Upper lobe of right lung (tissue), 1 donor: ENCODE data around the gene GMDS. TPM values are rescaled to one million over a fixed set of nuclear protein-coding genes. Genes with fewer than 3 reads are reported as not detected.

Experiments used
- ATAC-seq: fragments of 200-7000 bp; cut with Tn5 transposase; one replicate; pipeline ENCODE4 v1.9.1; 2020; ENCODE audit warnings: mild to moderate bottlenecking, moderate library complexity
- DNase-seq: peaks from one replicate; pipeline ENCODE4 v3.0.0-alpha.2; 2020
- H3K27ac ChIP-seq: fragments of 200-600 bp; one replicate; pipeline ENCODE4 v1.8.0; 2022
- H3K27me3 ChIP-seq: fragments of 200-600 bp; one replicate; pipeline ENCODE4 v1.8.0; 2022; ENCODE audit warnings: mild to moderate bottlenecking
- H3K36me3 ChIP-seq: fragments of 200-600 bp; one replicate; pipeline ENCODE4 v1.8.0; 2022
- H3K4me1 ChIP-seq: fragments of 200-600 bp; one replicate; pipeline ENCODE4 v1.8.0; 2022
- H3K4me3 ChIP-seq: fragments of 200-600 bp; one replicate; pipeline ENCODE4 v1.8.0; 2022; ENCODE audit warnings: mild to moderate bottlenecking
- H3K9me3 ChIP-seq: fragments of 200-600 bp; one replicate; pipeline ENCODE4 v1.8.0; 2022
- CTCF ChIP-seq: fragments of 200-600 bp; IDR thresholded peaks from one replicate; pipeline ENCODE4 v1.8.0; 2022; ENCODE audit warnings: antibody characterized with exemption
- intact Hi-C: fragments of 100-400 bp; cut with DNase I; formaldehyde crosslinking; loops from one replicate; pipeline ENCODE4 v1.11.0; 2022
- total RNA-seq: library from RNA; stranded (reverse); fragmentation: NEBNext Ultra II Directional; extraction: Animal tissue kit (Norgen Biotek cat#: 25700); gene quantifications from one replicate; pipeline ENCODE4 v1.2.1, GENCODE V29; 2021
- donor health status: DM: no; HTN: yes; CAD: no; lungs with severe emphysema.

GMDS gene
- total RNA-seq, 1 donor from 2014 or later, result 12.2 TPM

DNA sequence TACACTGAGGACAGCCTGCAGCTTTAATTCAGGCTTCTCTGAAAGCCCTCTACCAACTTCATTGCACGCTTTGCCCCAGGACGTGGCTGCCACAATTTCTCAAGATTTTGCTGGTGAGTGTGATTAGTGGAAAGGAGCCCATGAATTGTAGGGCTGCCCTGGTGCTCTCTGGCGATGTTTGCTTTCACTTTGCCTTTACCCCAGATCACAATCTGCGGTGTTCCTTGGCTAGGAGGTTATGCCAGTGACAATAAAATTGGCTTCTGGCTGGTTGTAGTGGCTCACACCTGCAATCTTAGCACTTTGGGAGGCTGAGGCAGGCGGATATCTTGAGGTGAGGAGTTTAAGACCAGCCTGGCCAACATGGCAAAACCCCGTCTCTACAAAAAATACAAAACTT is 496.4 kb downstream of the GMDS start:
- no peak overlapping the region for H3K27ac ChIP-seq
- TF ChIP-seq CTCF, result no peak
- no peaks in the 10 kb centered on the region for H3K27me3 ChIP-seq
- no peaks in the 10 kb centered on the region for H3K36me3 ChIP-seq
- DNase-seq (no peak), ATAC-seq (no peak)
- no peaks in the 10 kb centered on the region for H3K4me1 ChIP-seq
- intact Hi-C loops, result no loop called here
- H3K9me3 ChIP-seq, result no peaks in the 10 kb centered on the region
- H3K4me3 ChIP-seq, result no peak overlapping the region

- Histone ChIP-seq H3K9me3 (no peaks in the 10 kb centered on the region), H3K4me1 (no peaks in the 10 kb centered on the region), H3K36me3 (no peaks in the 10 kb centered on the region), H3K27me3 (no peaks in the 10 kb centered on the region), H3K4me3 (no peak overlapping the region), H3K27ac (no peak overlapping the region)
- intact Hi-C loops, result no loop called here
- DNase-seq, result no peak
- no peak for TF ChIP-seq CTCF
- ATAC-seq, result no peak
Observed at GRCh38 chr6:1747531-1747930, 497.9 kb downstream of the GMDS start.

- H3K27ac ChIP-seq, result no peak overlapping the region
- ATAC-seq, result no peak
- no peaks in the 10 kb centered on the region for H3K27me3 ChIP-seq
- H3K9me3 ChIP-seq, result no peaks in the 10 kb centered on the region
- no peaks in the 10 kb centered on the region for H3K36me3 ChIP-seq
- no peak for TF ChIP-seq CTCF
- no peak overlapping the region for H3K4me3 ChIP-seq
- no peaks in the 10 kb centered on the region for H3K4me1 ChIP-seq
- intact Hi-C loops, result no loop called here
- DNase-seq, result no peak
Observed at GRCh38 chr6:1747003-1747402, 498.4 kb downstream of the GMDS start.

DNA sequence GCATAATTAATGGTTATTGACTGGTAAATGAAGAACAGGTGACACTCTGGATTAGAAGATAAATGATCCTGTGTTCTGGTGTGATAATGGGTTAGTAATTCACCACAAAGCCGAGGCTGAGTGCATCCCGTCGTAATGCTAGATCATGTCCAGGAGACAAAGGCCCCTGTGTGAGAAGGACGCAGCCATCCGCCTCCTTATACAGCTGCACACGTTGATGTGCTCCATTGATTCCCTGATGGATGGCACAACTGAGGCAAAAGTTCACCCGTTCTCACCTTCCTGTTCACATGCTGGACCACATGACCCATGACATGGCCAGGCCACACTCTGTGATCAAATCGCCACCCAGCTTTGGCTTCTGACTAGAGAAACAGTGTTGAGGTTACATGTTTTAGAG is 499.6 kb downstream of the GMDS start:
- intact Hi-C loops, result no loop called here
- ATAC-seq, result no peak
- no peaks in the 10 kb centered on the region for H3K9me3 ChIP-seq
- H3K4me1 ChIP-seq, result no peaks in the 10 kb centered on the region
- DNase-seq, result no peak
- no peak for TF ChIP-seq CTCF
- no peak overlapping the region for H3K4me3 ChIP-seq
- H3K36me3 ChIP-seq, result no peaks in the 10 kb centered on the region
- no peak overlapping the region for H3K27ac ChIP-seq
- no peaks in the 10 kb centered on the region for H3K27me3 ChIP-seq

- ATAC-seq (no peak), DNase-seq (no peak)
- H3K27me3 ChIP-seq, result no peaks in the 10 kb centered on the region
- TF ChIP-seq CTCF, result no peak
- no peak overlapping the region for H3K27ac ChIP-seq
- intact Hi-C loops, result no loop called here
- no peaks in the 10 kb centered on the region for H3K36me3 ChIP-seq
- H3K4me1 ChIP-seq, result no peaks in the 10 kb centered on the region
- no peak overlapping the region for H3K4me3 ChIP-seq
- H3K9me3 ChIP-seq, result no peaks in the 10 kb centered on the region
Observed at GRCh38 chr6:1744543-1744942, 500.9 kb downstream of the GMDS start.

DNA sequence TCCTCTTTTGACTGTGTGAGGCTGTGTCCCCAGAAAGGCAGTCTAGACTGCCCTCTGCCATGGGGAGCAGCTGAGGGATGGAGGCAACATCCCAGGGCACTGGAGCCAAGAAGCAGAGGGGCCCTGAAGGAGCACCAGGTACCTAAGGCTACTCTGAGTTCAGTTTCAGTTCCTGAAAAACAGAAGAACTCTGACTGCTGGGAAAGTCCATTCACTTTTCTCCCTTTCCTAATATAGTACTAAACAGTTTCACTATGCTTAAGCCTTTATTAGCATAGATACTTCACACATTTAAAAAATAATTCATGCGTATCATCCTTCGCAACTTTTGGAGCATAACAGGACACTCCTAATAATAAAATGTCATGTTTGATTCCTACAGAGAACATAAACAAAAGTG is 505.7 kb downstream of the GMDS start:
- no peak for ATAC-seq
- intact Hi-C loops, result no loop called here
- no peaks in the 10 kb centered on the region for H3K27me3 ChIP-seq
- DNase-seq, result no peak
- H3K9me3 ChIP-seq, result no peaks in the 10 kb centered on the region
- TF ChIP-seq CTCF, result no peak
- H3K4me1 ChIP-seq, result no peaks in the 10 kb centered on the region
- no peaks in the 10 kb centered on the region for H3K36me3 ChIP-seq
- no peak overlapping the region for H3K4me3 ChIP-seq
- H3K27ac ChIP-seq, result no peak overlapping the region
